ENCODE data around the gene CALHM6. TPM values are rescaled to one million over a fixed set of nuclear protein-coding genes. Genes with fewer than 3 reads are reported as not detected.
"Not testable (repeated sequence)": the region's sequence is repeated elsewhere in the genome, so short reads cannot be mapped to it uniquely, and the experiment has no call there.

Gene CALHM6
- total and polyA plus RNA-seq, 2 of the 8 experiments (the other 6 are each of a cell fraction or from before 2014, with no cell fraction given), result 0.93 to 1.8 TPM

DNA sequence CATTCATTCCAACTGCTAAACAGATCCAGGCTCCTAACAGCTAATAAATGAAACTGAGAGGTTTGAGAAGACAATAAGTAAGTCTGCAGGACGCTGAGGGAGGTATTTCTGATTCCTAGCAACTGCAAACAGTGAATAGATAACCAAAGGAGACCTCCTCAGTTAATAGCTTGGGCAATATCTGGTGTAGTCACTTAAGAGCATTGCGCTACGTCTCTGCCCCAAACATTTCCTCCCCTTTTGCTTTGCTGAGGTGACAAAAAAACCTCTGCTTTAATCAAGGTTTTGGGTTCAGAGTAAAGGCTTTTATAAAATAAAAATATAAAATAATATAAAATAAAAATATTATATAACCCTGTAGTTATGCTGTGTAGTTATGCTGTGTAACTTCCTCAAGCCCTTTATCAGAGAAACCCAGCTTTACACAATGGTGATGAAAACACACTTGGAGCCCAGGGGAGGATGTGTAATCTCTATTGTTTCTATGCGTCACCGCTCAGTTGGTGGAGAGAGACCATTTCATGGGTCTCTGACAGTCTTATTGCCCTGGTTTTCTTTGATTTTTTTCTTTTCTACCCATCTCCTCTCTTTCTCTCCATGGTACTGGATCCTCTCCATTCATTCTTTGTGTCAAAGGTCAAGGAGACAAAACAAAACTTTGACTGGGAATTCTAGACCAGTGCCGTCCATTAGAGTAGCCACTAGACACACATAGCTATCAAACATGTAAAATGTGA, 31.3 kb downstream of the CALHM6 start (continued):
- TF ChIP-seq CTCF (IDR thresholded peaks at IDR 0.05; ENCODE audit: control extremely low read depth in 1 of 3, insufficient read depth in 1 of 3, low read depth in 1 of 3, low read length in 3 of 3), result no peak
- no peak for TF ChIP-seq TCF12 (IDR thresholded peaks at IDR 0.05; ENCODE audit: low read depth, low read length)
- no peak for TF ChIP-seq EGR1 (IDR thresholded peaks at IDR 0.05; ENCODE audit: borderline replicate concordance, low read depth, low read length)
- TF ChIP-seq YY1 (IDR thresholded peaks at IDR 0.05; ENCODE audit: low read depth, low read length), result no peak
- TF ChIP-seq SRF (IDR thresholded peaks at IDR 0.05; ENCODE audit: low read depth, low read length), result no peak
- no peak for TF ChIP-seq TEAD4 (IDR thresholded peaks at IDR 0.05; ENCODE audit: low read depth, low read length)

- H2BK5ac ChIP-seq (ENCODE audit: low read depth, low read length); H3K79me2 ChIP-seq (ENCODE audit: control insufficient read depth in 1 of 2, insufficient read depth in 2 of 2, low read length in 2 of 2); H2BK120ac ChIP-seq (replicated peaks; ENCODE audit: low read depth, low read length); H3K56ac ChIP-seq (replicated peaks; ENCODE audit: insufficient read length, low read depth, low read length); H4K20me1 ChIP-seq (replicated peaks in 1 of 2; ENCODE audit: control insufficient read depth in 1 of 2, insufficient read depth in 2 of 2, low read length in 2 of 2); H3K36me3 ChIP-seq (ENCODE audit: control insufficient read depth in 2 of 4, insufficient read depth in 4 of 4, low read length in 3 of 4); H3K9me3 ChIP-seq (ENCODE audit: insufficient read depth in 2 of 2, low read depth in 1 of 2, low read length in 1 of 2); H2AFZ ChIP-seq (ENCODE audit: low read length); H2AK5ac ChIP-seq (ENCODE audit: low read depth, low read length); POLR2A ChIA-PET (ENCODE audit: partially characterized antibody); H3K18ac ChIP-seq (ENCODE audit: extremely low read depth, low read length); H3K4me1 ChIP-seq (replicated peaks in 1 of 4; ENCODE audit: control insufficient read depth in 3 of 4, insufficient read depth in 4 of 4, low read length in 3 of 4); FAIRE-seq; H2BK20ac ChIP-seq (ENCODE audit: low read length); H3K9ac ChIP-seq (replicated peaks in 1 of 4; ENCODE audit: extremely low read depth in 1 of 4, low read depth in 3 of 4, low read length in 3 of 4); DNase-seq (ENCODE audit: low read depth in 1 of 2, low spot score in 2 of 2); H3K14ac ChIP-seq (ENCODE audit: insufficient read length); H3K27ac ChIP-seq (ENCODE audit: low read depth, low read length); H2BK12ac ChIP-seq (ENCODE audit: low read depth, low read length); H3K23ac ChIP-seq (ENCODE audit: insufficient read length); H3K27me3 ChIP-seq (replicated peaks in 1 of 4; ENCODE audit: control insufficient read depth in 3 of 4, extremely low read depth in 1 of 4, insufficient read depth in 3 of 4, low read length in 3 of 4); H4K5ac ChIP-seq (ENCODE audit: insufficient read length, low read depth, low read length); H3K23me2 ChIP-seq (ENCODE audit: low read depth, low read length); H4K91ac ChIP-seq (replicated peaks; ENCODE audit: insufficient read length, low read length); H3K4me2 ChIP-seq (ENCODE audit: insufficient read depth in 1 of 2, low read depth in 2 of 2, low read length in 2 of 2); H4K8ac ChIP-seq (ENCODE audit: extremely low read depth, insufficient read depth, low read length); H3K79me1 ChIP-seq (ENCODE audit: low read depth, low read length); H3K4ac ChIP-seq (replicated peaks; ENCODE audit: insufficient read length, low read depth, low read length); H3K4me3 ChIP-seq (ENCODE audit: extremely low read depth in 1 of 4, insufficient read depth in 2 of 4, low read depth in 3 of 4, low read length in 4 of 4); H2BK15ac ChIP-seq (ENCODE audit: low read length): not testable (repeated sequence)
- 90% methylated on average over 1 of the region's 1 CpG; no CpG with 5 or more reads in 1 of the 2 experiments for WGBS, 2 experiments (ENCODE audit: extremely low coverage in 1 of 2, insufficient coverage in 1 of 2, insufficient read length in 1 of 2, insufficient replicate concordance in 2 of 2, low coverage in 1 of 2, low lambda C conversion rate in 2 of 2, missing lambda C conversion rate in 1 of 2)
- CTCF ChIA-PET (ENCODE audit: partially characterized antibody), result interaction anchor here (1.4 to 1.9 kb wide), 2 partner anchors 50 to 207 kb away, joined by 4 to 7 read pairs; no protein-coding TSS in a partner anchor
These were observed 34.0 kb downstream of the CALHM6 start for GRCh38 chr6:116495161-116495560.

Measured in H1 (cell line).